ENCODE measurements around the gene CMSS1. TPM values are rescaled to one million over a fixed set of nuclear protein-coding genes. Genes with fewer than 3 reads are reported as not detected.

CMSS1 gene
- total and polyA plus RNA-seq, 2 donors (not counting 1 experiment from before 2014, with no cell fraction given) = 7.3 to 22.8 TPM

DNA sequence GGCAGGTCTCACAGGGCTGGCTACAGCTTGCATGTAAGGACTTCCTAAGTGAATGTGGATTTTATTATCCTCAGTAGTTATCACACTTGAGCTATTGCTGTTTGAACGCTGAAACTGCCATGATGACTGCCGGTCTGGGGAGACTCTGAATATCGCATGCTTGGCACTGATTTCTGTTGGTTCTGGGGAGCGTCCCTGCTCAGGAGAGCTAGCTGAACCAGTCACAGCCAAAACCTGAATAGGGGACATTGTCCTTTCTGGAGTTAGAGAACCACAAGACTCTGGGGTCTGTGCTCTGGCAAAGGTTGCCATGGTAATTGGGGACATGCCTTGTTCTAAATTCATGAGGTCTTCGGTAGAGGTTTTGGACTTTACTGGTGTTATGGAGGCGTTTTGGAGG lies 30.8 kb downstream of the CMSS1 start:
- no peak for ATAC-seq (ENCODE audit: low read depth)
- peaks cover 14% of the 10 kb centered on the region for H3K4me1 Mint-ChIP-seq
- Histone ChIP-seq H3K4me2 (replicated peaks; ENCODE audit: low read depth, low read length, poor library complexity, severe bottlenecking) (no peak overlapping the region), H3K9me3 (ENCODE audit: control extremely low read depth in 1 of 3, control insufficient read depth in 2 of 3, insufficient read depth in 1 of 3, low read length in 2 of 3) (no peaks in the 10 kb centered on the region), H3K4me1 (ENCODE audit: control insufficient read depth in 2 of 2, insufficient read depth in 2 of 2, low read length in 2 of 2) (peaks cover 8 to 10% of the 10 kb centered on the region in 2 donors), H3K27me3 (replicated peaks in 1 of 4; ENCODE audit: control extremely low read depth in 1 of 4, control insufficient read depth in 3 of 4, insufficient read depth in 4 of 4, low read length in 3 of 4) (no peaks in the 10 kb centered on the region), H3K4me3 (ENCODE audit: control extremely low read depth in 1 of 5, extremely low read depth in 1 of 5, insufficient read depth in 1 of 5, low read depth in 2 of 5, low read length in 4 of 5) (no peak overlapping the region), H4K20me1 (ENCODE audit: control insufficient read depth, insufficient read depth, low read length, poor library complexity, severe bottlenecking) (no peaks in the 10 kb centered on the region), H2AFZ (ENCODE audit: insufficient read depth, low read depth, low read length, poor library complexity, severe bottlenecking) (no peak overlapping the region), H3K9ac (ENCODE audit: low read length) (no peak overlapping the region), H3K27ac (ENCODE audit: low read length in 2 of 2) (no peak overlapping the region), H3K36me3 (replicated peaks in 1 of 2; ENCODE audit: control extremely low read depth in 1 of 2, control insufficient read depth in 1 of 2, extremely low read depth in 1 of 2, insufficient read depth in 2 of 2, low read length in 1 of 2) (no peaks in the 10 kb centered on the region), H3K79me2 (ENCODE audit: control insufficient read depth, insufficient read depth, low read length) (peaks cover 11% of the 10 kb centered on the region)
- CTCF ChIA-PET = interaction anchor here (3.2 kb wide), 1 partner anchor 17 kb away, joined by 11 read pairs; no protein-coding TSS in a partner anchor
- intact Hi-C loops (cut with micrococcal nuclease) = no loop called here
- H3K4me3 Mint-ChIP-seq = no peak overlapping the region
- 100% methylated on average over 6 of the region's 6 CpGs for WGBS (ENCODE audit: insufficient coverage)
- TF ChIP-seq EZH2 (IDR thresholded peaks at IDR 0.05; ENCODE audit: borderline replicate concordance, insufficient read depth, low read depth, low read length, poor library complexity, severe bottlenecking) (no peak), CTCF (IDR thresholded peaks at IDR 0.05) (no peak)
- H3K27ac Mint-ChIP-seq = no peak overlapping the region
- POLR2A ChIA-PET = no interaction called here
- no peaks in the 10 kb centered on the region for H3K9me3 Mint-ChIP-seq (ENCODE audit: insufficient read depth)
- no peak for DNase-seq
- H3K27me3 Mint-ChIP-seq = no peaks in the 10 kb centered on the region

- no peaks in the 10 kb centered on the region for H3K4me1 ChIP-seq (ENCODE audit: control insufficient read depth in 2 of 2, insufficient read depth in 2 of 2, low read length in 2 of 2)
- no peak overlapping the region for H3K4me3 ChIP-seq (ENCODE audit: control extremely low read depth in 1 of 5, extremely low read depth in 1 of 5, insufficient read depth in 1 of 5, low read depth in 2 of 5, low read length in 4 of 5)
- DNase-seq (no peak), ATAC-seq (ENCODE audit: low read depth) (no peak)
- Mint-ChIP-seq H3K27me3 (no peaks in the 10 kb centered on the region), H3K9me3 (ENCODE audit: insufficient read depth) (no peaks in the 10 kb centered on the region), H3K4me3 (no peak overlapping the region), H3K4me1 (peaks cover 4% of the 10 kb centered on the region), H3K27ac (no peak overlapping the region)
- intact Hi-C loops (cut with micrococcal nuclease) = no loop called here
- H3K27ac ChIP-seq (ENCODE audit: low read length in 2 of 2) = no peak overlapping the region
- H3K36me3 ChIP-seq (replicated peaks in 1 of 2; ENCODE audit: control extremely low read depth in 1 of 2, control insufficient read depth in 1 of 2, extremely low read depth in 1 of 2, insufficient read depth in 2 of 2, low read length in 1 of 2) = no peaks in the 10 kb centered on the region
- POLR2A ChIA-PET = no interaction called here
- no peak for TF ChIP-seq CTCF (IDR thresholded peaks at IDR 0.05)
- TF ChIP-seq EZH2 (IDR thresholded peaks at IDR 0.05; ENCODE audit: borderline replicate concordance, insufficient read depth, low read depth, low read length, poor library complexity, severe bottlenecking) = no peak
- H3K9ac ChIP-seq (ENCODE audit: low read length) = no peak overlapping the region
- H4K20me1 ChIP-seq (ENCODE audit: control insufficient read depth, insufficient read depth, low read length, poor library complexity, severe bottlenecking) = no peaks in the 10 kb centered on the region
- H3K9me3 ChIP-seq (ENCODE audit: control extremely low read depth in 1 of 3, control insufficient read depth in 2 of 3, insufficient read depth in 1 of 3, low read length in 2 of 3) = no peaks in the 10 kb centered on the region
- CTCF ChIA-PET = interaction anchor here (2.1 to 3.2 kb wide), 3 partner anchors 10 to 404 kb away, joined by 6 to 11 read pairs (median 10); no protein-coding TSS in a partner anchor
- 82% methylated on average over 4 of the region's 6 CpGs for WGBS (ENCODE audit: insufficient coverage)
- no peak overlapping the region for H2AFZ ChIP-seq (ENCODE audit: insufficient read depth, low read depth, low read length, poor library complexity, severe bottlenecking)
- no peak overlapping the region for H3K4me2 ChIP-seq (replicated peaks; ENCODE audit: low read depth, low read length, poor library complexity, severe bottlenecking)
- H3K79me2 ChIP-seq (ENCODE audit: control insufficient read depth, insufficient read depth, low read length) = peaks cover 9% of the 10 kb centered on the region
- H3K27me3 ChIP-seq (replicated peaks in 1 of 4; ENCODE audit: control extremely low read depth in 1 of 4, control insufficient read depth in 3 of 4, insufficient read depth in 4 of 4, low read length in 3 of 4) = no peaks in the 10 kb centered on the region
Measured at GRCh38 chr3:99850608-99851007, 32.9 kb downstream of the CMSS1 start.

Data from B cell (primary cell).